Endothelial cell (in vitro differentiated cells): ENCODE measurements around the gene LEAP2. TPM values are rescaled to one million over a fixed set of nuclear protein-coding genes. Genes with fewer than 3 reads are reported as not detected.

ENCODE experiments used
- DNase-seq: peaks from one replicate; pipeline ENCODE4 v3.0.0; 2021; ENCODE audit warnings: low spot score
- H3K27ac Mint-ChIP-seq: one replicate; pipeline ENCODE4 v1.8.0; 2021; ENCODE audit warnings: mixed read lengths, inconsistent platforms; ENCODE audit not compliant: unreplicated experiment
- H3K27me3 Mint-ChIP-seq: one replicate; pipeline ENCODE4 v1.8.0; 2021; ENCODE audit warnings: mild to moderate bottlenecking, moderate library complexity, mixed read lengths, inconsistent platforms; ENCODE audit not compliant: unreplicated experiment
- H3K36me3 Mint-ChIP-seq: one replicate; pipeline ENCODE4 v1.8.0; 2021; ENCODE audit warnings: mild to moderate bottlenecking, low read depth, mixed read lengths, inconsistent platforms; ENCODE audit not compliant: unreplicated experiment
- H3K4me1 Mint-ChIP-seq: one replicate; pipeline ENCODE4 v1.8.0; 2021; ENCODE audit warnings: mild to moderate bottlenecking, mixed read lengths, inconsistent platforms; ENCODE audit not compliant: unreplicated experiment
- H3K4me3 Mint-ChIP-seq: one replicate; pipeline ENCODE4 v1.8.0; 2021; ENCODE audit warnings: mild to moderate bottlenecking, mixed read lengths, inconsistent platforms; ENCODE audit not compliant: unreplicated experiment
- H3K9me3 Mint-ChIP-seq: one replicate; pipeline ENCODE4 v1.8.0; 2021; ENCODE audit warnings: mixed read lengths, inconsistent platforms; ENCODE audit not compliant: unreplicated experiment
- CTCF ChIP-seq: fragments of 200-600 bp; sonication (generic); IDR thresholded peaks from one replicate; pipeline ENCODE4 v1.5.0; 2021; ENCODE audit warnings: antibody characterized with exemption; ENCODE audit not compliant: unreplicated experiment
- total RNA-seq: library from RNA; stranded (reverse); fragmentation: NEBNext Ultra II Directional; extraction: Animal tissue kit (Norgen Biotek cat#: 25700); gene quantifications from one replicate; pipeline ENCODE4 v1.2.1, GENCODE V29; 2021; ENCODE audit not compliant: unreplicated experiment

LEAP2 gene
- total RNA-seq, 1 donor from 2014 or later = 0.82 TPM

- H3K4me1 Mint-ChIP-seq = no peaks in the 10 kb centered on the region
- no peak for TF ChIP-seq CTCF
- H3K27ac Mint-ChIP-seq = no peak overlapping the region
- H3K4me3 Mint-ChIP-seq = no peak overlapping the region
- DNase-seq = no peak
- peaks cover 44% of the 10 kb centered on the region for H3K36me3 Mint-ChIP-seq
- no peaks in the 10 kb centered on the region for H3K9me3 Mint-ChIP-seq
- H3K27me3 Mint-ChIP-seq = no peaks in the 10 kb centered on the region
Measured at GRCh38 chr5:132898094-132898493, 24.6 kb downstream of the LEAP2 start.

GRCh38 chr5:132901036-132901435, 27.6 kb downstream of the LEAP2 start:
- Mint-ChIP-seq H3K27ac (no peak overlapping the region), H3K36me3 (peaks cover 36% of the 10 kb centered on the region), H3K4me3 (no peak overlapping the region), H3K9me3 (no peaks in the 10 kb centered on the region), H3K4me1 (peaks cover 7% of the 10 kb centered on the region), H3K27me3 (no peaks in the 10 kb centered on the region)
- no peak for TF ChIP-seq CTCF
- no peak for DNase-seq

- no peak overlapping the region for H3K27ac Mint-ChIP-seq
- peaks cover 29% of the 10 kb centered on the region for H3K36me3 Mint-ChIP-seq
- no peak overlapping the region for H3K4me3 Mint-ChIP-seq
- no peaks in the 10 kb centered on the region for H3K27me3 Mint-ChIP-seq
- H3K4me1 Mint-ChIP-seq = peaks cover 8% of the 10 kb centered on the region
- no peak for DNase-seq
- no peaks in the 10 kb centered on the region for H3K9me3 Mint-ChIP-seq
- TF ChIP-seq CTCF = no peak
Measured at GRCh38 chr5:132901730-132902129, 28.3 kb downstream of the LEAP2 start.

GRCh38 chr5:132905938-132906337, 32.5 kb downstream of the LEAP2 start:
- no peaks in the 10 kb centered on the region for H3K27me3 Mint-ChIP-seq
- H3K36me3 Mint-ChIP-seq = peaks cover 18% of the 10 kb centered on the region
- peaks cover 13% of the 10 kb centered on the region for H3K4me1 Mint-ChIP-seq
- H3K27ac Mint-ChIP-seq = no peak overlapping the region
- no peak overlapping the region for H3K4me3 Mint-ChIP-seq
- H3K9me3 Mint-ChIP-seq = no peaks in the 10 kb centered on the region
- DNase-seq = no peak
- TF ChIP-seq CTCF = peak; percentile 40

GRCh38 chr5:132907161-132907560, 33.7 kb downstream of the LEAP2 start:
- no peak for DNase-seq
- no peaks in the 10 kb centered on the region for H3K9me3 Mint-ChIP-seq
- peaks cover 22% of the 10 kb centered on the region for H3K36me3 Mint-ChIP-seq
- peaks cover 13% of the 10 kb centered on the region for H3K4me1 Mint-ChIP-seq
- TF ChIP-seq CTCF = no peak
- H3K27me3 Mint-ChIP-seq = no peaks in the 10 kb centered on the region
- H3K4me3 Mint-ChIP-seq = no peak overlapping the region
- no peak overlapping the region for H3K27ac Mint-ChIP-seq
